Measurements from ENCODE around the gene PRKCE.

Gene PRKCE

GRCh38 chr2:45786030-45786835, 134.8 kb downstream of the PRKCE start:
- DNase-seq = no peak

- no peak for DNase-seq
Measured at GRCh38 chr2:45786836-45787357, 135.4 kb downstream of the PRKCE start.

- no peak for DNase-seq
Measured at GRCh38 chr2:45788401-45788800, 136.9 kb downstream of the PRKCE start.

GRCh38 chr2:45789317-45789716, 137.8 kb downstream of the PRKCE start:
- no peak for DNase-seq

- no peak for DNase-seq
Measured at GRCh38 chr2:45789961-45790723, 138.7 kb downstream of the PRKCE start.

- DNase-seq = peak; percentile 16
Measured at GRCh38 chr2:45793305-45793962, 142.0 kb downstream of the PRKCE start.

- DNase-seq = no peak
Measured at GRCh38 chr2:45794134-45794617, 142.7 kb downstream of the PRKCE start.

- DNase-seq = no peak
Measured at GRCh38 chr2:45796500-45796899, 145.0 kb downstream of the PRKCE start.

GRCh38 chr2:45797451-45798230, 146.2 kb downstream of the PRKCE start:
- DNase-seq = no peak

GRCh38 chr2:45799679-45800381, 148.4 kb downstream of the PRKCE start:
- DNase-seq = no peak

GRCh38 chr2:45802499-45803138, 151.1 kb downstream of the PRKCE start:
- DNase-seq = no peak

- no peak for DNase-seq
Measured at GRCh38 chr2:45804987-45805755, 153.7 kb downstream of the PRKCE start.

- no peak for DNase-seq
Measured at GRCh38 chr2:45806563-45807358, 155.3 kb downstream of the PRKCE start.

GRCh38 chr2:45808294-45808800, 156.9 kb downstream of the PRKCE start:
- DNase-seq = peak; percentile 84

- DNase-seq = no peak
Measured at GRCh38 chr2:45809205-45809604, 157.7 kb downstream of the PRKCE start.

- no peak for DNase-seq
Measured at GRCh38 chr2:45812011-45812500, 160.6 kb downstream of the PRKCE start.

- DNase-seq = peak; percentile 29
Measured at GRCh38 chr2:45813003-45813941, 161.8 kb downstream of the PRKCE start.

- DNase-seq = no peak
Measured at GRCh38 chr2:45814488-45814887, 163.0 kb downstream of the PRKCE start.

Measured in NCI-H2029 treated with DMSO at 0.1 percent for 48 hours (cell line).